ENCODE results near the gene ADARB2. TPM values are rescaled to one million over a fixed set of nuclear protein-coding genes. Genes with fewer than 3 reads are reported as not detected.
"Not testable (repeated sequence)": the region's sequence is repeated elsewhere in the genome, so short reads cannot be mapped to it uniquely, and the experiment has no call there.

Gene ADARB2
- total and polyA plus RNA-seq, 2 donors, result 0.66 to 2.5 TPM

- Histone ChIP-seq H3K27ac (ENCODE audit: low read depth in 1 of 2, low read length in 1 of 2) (no peak overlapping the region), H3K27me3 (ENCODE audit: control insufficient read depth in 2 of 2, insufficient read depth in 1 of 2, low read length in 1 of 2) (no peaks in the 10 kb centered on the region), H3K4me1 (ENCODE audit: control insufficient read depth in 2 of 2, insufficient read depth in 2 of 2, low read length in 2 of 2) (peaks cover 0 to 16% of the 10 kb centered on the region in 2 donors), H3K4me3 (ENCODE audit: low read length in 2 of 2) (no peak overlapping the region), H3K9me3 (ENCODE audit: control insufficient read depth in 2 of 2, insufficient read depth in 1 of 2, low read length in 1 of 2) (peaks cover 0 to 5% of the 10 kb centered on the region in 2 donors), H3K36me3 (ENCODE audit: control insufficient read depth in 2 of 2, insufficient read depth in 2 of 2, low read length in 1 of 2) (no peaks in the 10 kb centered on the region)
- WGBS, result 45% methylated on average over 17 of the region's 17 CpGs
- no peak for DNase-seq (ENCODE audit: low read depth in 6 of 9, low spot score in 9 of 9)
These were observed 272.4 kb downstream of the ADARB2 start for GRCh38 chr10:1464881-1465417.

- not testable (repeated sequence) for H3K4me3 ChIP-seq (ENCODE audit: low read length in 2 of 2); H3K9me3 ChIP-seq (ENCODE audit: control insufficient read depth in 2 of 2, insufficient read depth in 1 of 2, low read length in 1 of 2); H3K27ac ChIP-seq (ENCODE audit: low read depth in 1 of 2, low read length in 1 of 2); H3K27me3 ChIP-seq (ENCODE audit: control insufficient read depth in 2 of 2, insufficient read depth in 1 of 2, low read length in 1 of 2); DNase-seq (ENCODE audit: low read depth in 6 of 9, low spot score in 9 of 9); H3K36me3 ChIP-seq (ENCODE audit: control insufficient read depth in 2 of 2, insufficient read depth in 2 of 2, low read length in 1 of 2)
- H3K4me1 ChIP-seq (ENCODE audit: control insufficient read depth in 2 of 2, insufficient read depth in 2 of 2, low read length in 2 of 2), result peaks cover 0 to 16% of the 10 kb centered on the region in 2 donors
- WGBS, result 85% methylated on average over 26 of the region's 26 CpGs
These were observed 273.4 kb downstream of the ADARB2 start for GRCh38 chr10:1463971-1464370.

- WGBS, result 62% methylated on average over 23 of the region's 23 CpGs
- H3K36me3 ChIP-seq (ENCODE audit: control insufficient read depth in 2 of 2, insufficient read depth in 2 of 2, low read length in 1 of 2), result no peaks in the 10 kb centered on the region
- peaks cover 0 to 16% of the 10 kb centered on the region in 2 donors for H3K4me1 ChIP-seq (ENCODE audit: control insufficient read depth in 2 of 2, insufficient read depth in 2 of 2, low read length in 2 of 2)
- no peaks in the 10 kb centered on the region for H3K27me3 ChIP-seq (ENCODE audit: control insufficient read depth in 2 of 2, insufficient read depth in 1 of 2, low read length in 1 of 2)
- H3K9me3 ChIP-seq (ENCODE audit: control insufficient read depth in 2 of 2, insufficient read depth in 1 of 2, low read length in 1 of 2), result peaks cover 0 to 5% of the 10 kb centered on the region in 2 donors
- peak overlapping the region in 1 of 2 donors; percentile 51 for H3K27ac ChIP-seq (ENCODE audit: low read depth in 1 of 2, low read length in 1 of 2)
- no peak overlapping the region for H3K4me3 ChIP-seq (ENCODE audit: low read length in 2 of 2)
- peak in 1 of 9 donors; percentile 46 for DNase-seq (ENCODE audit: low read depth in 6 of 9, low spot score in 9 of 9)
These were observed 274.2 kb downstream of the ADARB2 start for GRCh38 chr10:1462994-1463633.

DNA sequence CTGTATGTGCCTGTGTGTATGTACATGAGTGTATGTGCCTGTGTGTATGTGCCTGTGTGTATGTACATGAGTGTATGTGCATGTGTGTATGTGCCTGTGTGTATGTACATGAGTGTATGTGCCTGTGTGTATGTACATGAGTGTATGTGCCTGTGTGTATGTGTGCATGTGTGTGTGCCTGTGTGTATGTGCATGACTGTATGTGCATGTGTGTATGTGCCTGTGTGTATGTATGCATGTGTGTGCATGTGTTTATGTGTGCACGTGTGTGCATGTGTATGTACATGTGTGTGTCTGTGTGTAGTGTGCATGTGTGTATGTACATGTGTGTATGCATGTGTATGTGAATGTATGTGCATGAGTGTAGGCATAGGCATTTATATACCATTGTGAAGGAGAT, 274.8 kb downstream of the ADARB2 start:
- Histone ChIP-seq H3K27me3 (ENCODE audit: control insufficient read depth in 2 of 2, insufficient read depth in 1 of 2, low read length in 1 of 2) (no peaks in the 10 kb centered on the region), H3K4me3 (ENCODE audit: low read length in 2 of 2) (no peak overlapping the region), H3K9me3 (ENCODE audit: control insufficient read depth in 2 of 2, insufficient read depth in 1 of 2, low read length in 1 of 2) (peaks cover 0 to 2% of the 10 kb centered on the region in 2 donors), H3K4me1 (ENCODE audit: control insufficient read depth in 2 of 2, insufficient read depth in 2 of 2, low read length in 2 of 2) (peaks cover 0 to 16% of the 10 kb centered on the region in 2 donors), H3K36me3 (ENCODE audit: control insufficient read depth in 2 of 2, insufficient read depth in 2 of 2, low read length in 1 of 2) (no peaks in the 10 kb centered on the region), H3K27ac (ENCODE audit: low read depth in 1 of 2, low read length in 1 of 2) (no peak overlapping the region)
- 92% methylated on average over 1 of the region's 1 CpG for WGBS
- no peak for DNase-seq (ENCODE audit: low read depth in 6 of 9, low spot score in 9 of 9)

DNA sequence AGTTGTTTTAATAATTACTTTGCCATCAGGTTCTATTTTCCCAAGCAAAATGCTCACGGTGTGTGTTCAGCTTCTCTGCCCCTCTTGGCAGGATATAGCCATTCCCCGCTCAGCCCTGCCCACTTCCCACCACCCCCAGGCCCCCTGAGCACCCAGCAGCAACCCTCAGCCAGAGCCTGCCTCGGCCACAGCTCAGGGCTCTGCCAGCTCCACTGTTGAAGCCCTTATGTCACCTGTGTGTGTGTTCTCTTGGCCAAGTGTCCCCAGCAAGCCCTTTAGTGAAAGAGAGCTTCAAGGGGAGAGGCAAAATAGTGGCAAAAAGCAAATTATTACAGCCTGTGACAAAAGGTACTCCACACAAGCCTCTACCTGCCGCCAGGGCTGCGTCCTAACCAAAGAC, 275.3 kb downstream of the ADARB2 start:
- no peak for DNase-seq (ENCODE audit: low read depth in 6 of 9, low spot score in 9 of 9)

DNA sequence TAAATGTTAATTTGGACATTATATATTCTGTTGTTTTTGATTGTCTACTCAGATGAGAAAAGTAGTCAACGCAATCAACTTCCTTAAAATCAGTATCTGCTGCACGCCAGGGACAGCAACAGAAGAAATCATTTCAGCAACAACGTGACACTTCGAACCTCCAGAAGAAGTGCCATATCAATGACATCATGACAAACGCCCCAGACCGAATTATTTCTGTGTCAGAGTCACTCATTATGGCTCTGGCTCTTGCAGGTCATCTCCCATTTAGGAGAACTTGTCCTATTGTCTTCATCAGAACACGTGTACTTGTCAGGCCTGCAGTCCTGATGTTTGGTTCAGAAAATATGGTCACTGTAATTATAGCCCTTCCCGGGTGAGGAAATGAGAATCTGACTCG, 276.3 kb downstream of the ADARB2 start:
- Histone ChIP-seq H3K27me3 (ENCODE audit: control insufficient read depth in 2 of 2, insufficient read depth in 1 of 2, low read length in 1 of 2) (no peaks in the 10 kb centered on the region), H3K4me1 (ENCODE audit: control insufficient read depth in 2 of 2, insufficient read depth in 2 of 2, low read length in 2 of 2) (peaks cover 0 to 16% of the 10 kb centered on the region in 2 donors), H3K27ac (ENCODE audit: low read depth in 1 of 2, low read length in 1 of 2) (no peak overlapping the region), H3K4me3 (ENCODE audit: low read length in 2 of 2) (no peak overlapping the region), H3K36me3 (ENCODE audit: control insufficient read depth in 2 of 2, insufficient read depth in 2 of 2, low read length in 1 of 2) (no peaks in the 10 kb centered on the region), H3K9me3 (ENCODE audit: control insufficient read depth in 2 of 2, insufficient read depth in 1 of 2, low read length in 1 of 2) (peaks cover 0 to 1% of the 10 kb centered on the region in 2 donors)
- WGBS, result 83% methylated on average over 9 of the region's 9 CpGs
- no peak for DNase-seq (ENCODE audit: low read depth in 6 of 9, low spot score in 9 of 9)

More for the DNA sequence above, 275.3 kb downstream of the ADARB2 start:
- H3K27me3 ChIP-seq (ENCODE audit: control insufficient read depth in 2 of 2, insufficient read depth in 1 of 2, low read length in 1 of 2), result no peaks in the 10 kb centered on the region
- peaks cover 0 to 1% of the 10 kb centered on the region in 2 donors for H3K9me3 ChIP-seq (ENCODE audit: control insufficient read depth in 2 of 2, insufficient read depth in 1 of 2, low read length in 1 of 2)
- no peaks in the 10 kb centered on the region for H3K36me3 ChIP-seq (ENCODE audit: control insufficient read depth in 2 of 2, insufficient read depth in 2 of 2, low read length in 1 of 2)
- H3K4me3 ChIP-seq (ENCODE audit: low read length in 2 of 2), result no peak overlapping the region
- H3K27ac ChIP-seq (ENCODE audit: low read depth in 1 of 2, low read length in 1 of 2), result no peak overlapping the region
- H3K4me1 ChIP-seq (ENCODE audit: control insufficient read depth in 2 of 2, insufficient read depth in 2 of 2, low read length in 2 of 2), result peaks cover 0 to 16% of the 10 kb centered on the region in 2 donors
- WGBS, result 84% methylated on average over 5 of the region's 5 CpGs

DNA sequence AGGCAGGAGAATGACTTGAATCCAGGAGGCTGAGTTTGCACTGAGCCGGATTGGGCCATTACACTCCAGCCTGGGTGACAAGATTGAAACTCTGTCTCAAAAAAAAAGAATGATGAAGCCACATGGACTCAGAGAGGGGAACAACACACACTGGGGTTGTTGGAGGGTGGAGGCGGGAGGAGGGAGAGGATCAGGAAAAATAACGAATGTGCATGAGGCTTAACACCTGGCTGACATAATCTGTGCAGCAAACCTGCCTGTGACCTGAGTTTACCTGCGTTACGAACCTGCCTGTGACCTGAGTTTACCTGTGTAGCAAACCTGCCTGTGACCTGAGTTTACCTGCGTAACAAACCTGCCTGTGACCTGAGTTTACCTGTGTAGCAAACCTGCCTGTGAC, 277.7 kb downstream of the ADARB2 start:
- not testable (repeated sequence) for H3K36me3 ChIP-seq (ENCODE audit: control insufficient read depth in 2 of 2, insufficient read depth in 2 of 2, low read length in 1 of 2); H3K9me3 ChIP-seq (ENCODE audit: control insufficient read depth in 2 of 2, insufficient read depth in 1 of 2, low read length in 1 of 2); H3K27me3 ChIP-seq (ENCODE audit: control insufficient read depth in 2 of 2, insufficient read depth in 1 of 2, low read length in 1 of 2); DNase-seq (ENCODE audit: low read depth in 6 of 9, low spot score in 9 of 9); H3K4me3 ChIP-seq (ENCODE audit: low read length in 2 of 2); H3K27ac ChIP-seq (ENCODE audit: low read depth in 1 of 2, low read length in 1 of 2)
- H3K4me1 ChIP-seq (ENCODE audit: control insufficient read depth in 2 of 2, insufficient read depth in 2 of 2, low read length in 2 of 2), result peaks cover 0 to 14% of the 10 kb centered on the region in 2 donors
- WGBS, result 91% methylated on average over 6 of the region's 6 CpGs

- Histone ChIP-seq H3K4me1 (ENCODE audit: control insufficient read depth in 2 of 2, insufficient read depth in 2 of 2, low read length in 2 of 2) (peaks cover 0 to 3% of the 10 kb centered on the region in 2 donors), H3K4me3 (ENCODE audit: low read length in 2 of 2) (no peak overlapping the region), H3K36me3 (ENCODE audit: control insufficient read depth in 2 of 2, insufficient read depth in 2 of 2, low read length in 1 of 2) (no peaks in the 10 kb centered on the region), H3K27ac (ENCODE audit: low read depth in 1 of 2, low read length in 1 of 2) (peak overlapping the region in 1 of 2 donors; percentile 43), H3K27me3 (ENCODE audit: control insufficient read depth in 2 of 2, insufficient read depth in 1 of 2, low read length in 1 of 2) (no peaks in the 10 kb centered on the region), H3K9me3 (ENCODE audit: control insufficient read depth in 2 of 2, insufficient read depth in 1 of 2, low read length in 1 of 2) (peaks cover 1 to 6% of the 10 kb centered on the region in 2 donors)
- DNase-seq (ENCODE audit: low read depth in 6 of 9, low spot score in 9 of 9), result no peak
- 77% methylated on average over 6 of the region's 6 CpGs for WGBS
These were observed 282.4 kb downstream of the ADARB2 start for GRCh38 chr10:1454951-1455350.

- 46% methylated on average over 6 of the region's 6 CpGs for WGBS
- Histone ChIP-seq H3K4me1 (ENCODE audit: control insufficient read depth in 2 of 2, insufficient read depth in 2 of 2, low read length in 2 of 2) (peaks cover 0 to 3% of the 10 kb centered on the region in 2 donors), H3K4me3 (ENCODE audit: low read length in 2 of 2) (no peak overlapping the region), H3K36me3 (ENCODE audit: control insufficient read depth in 2 of 2, insufficient read depth in 2 of 2, low read length in 1 of 2) (no peaks in the 10 kb centered on the region), H3K9me3 (ENCODE audit: control insufficient read depth in 2 of 2, insufficient read depth in 1 of 2, low read length in 1 of 2) (peaks cover 1 to 6% of the 10 kb centered on the region in 2 donors), H3K27ac (ENCODE audit: low read depth in 1 of 2, low read length in 1 of 2) (peak overlapping the region in 1 of 2 donors; percentile 43), H3K27me3 (ENCODE audit: control insufficient read depth in 2 of 2, insufficient read depth in 1 of 2, low read length in 1 of 2) (no peaks in the 10 kb centered on the region)
- DNase-seq (ENCODE audit: low read depth in 6 of 9, low spot score in 9 of 9), result peak in 3 of 9 donors; percentile 21 to 66 (median 45)
These were observed 282.9 kb downstream of the ADARB2 start for GRCh38 chr10:1454428-1454827.

Data from thymus (tissue), 11 donors.